K562 treated with DMSO at 1 percent for 4 hours (cell line): Measurements from ENCODE around the gene MEOX1. TPM values are rescaled to one million over a fixed set of nuclear protein-coding genes. Genes with fewer than 3 reads are reported as not detected.

Experiments used
- total RNA-seq: library from RNA; unstranded; fragments of 300-600 nt; gene quantifications from 2 replicates; pipeline ENCODE4 v1.2.3, GENCODE V29; 2022; ENCODE audit not compliant: insufficient read depth

MEOX1 gene
- not detected in 2 replicates for total RNA-seq

DNA sequence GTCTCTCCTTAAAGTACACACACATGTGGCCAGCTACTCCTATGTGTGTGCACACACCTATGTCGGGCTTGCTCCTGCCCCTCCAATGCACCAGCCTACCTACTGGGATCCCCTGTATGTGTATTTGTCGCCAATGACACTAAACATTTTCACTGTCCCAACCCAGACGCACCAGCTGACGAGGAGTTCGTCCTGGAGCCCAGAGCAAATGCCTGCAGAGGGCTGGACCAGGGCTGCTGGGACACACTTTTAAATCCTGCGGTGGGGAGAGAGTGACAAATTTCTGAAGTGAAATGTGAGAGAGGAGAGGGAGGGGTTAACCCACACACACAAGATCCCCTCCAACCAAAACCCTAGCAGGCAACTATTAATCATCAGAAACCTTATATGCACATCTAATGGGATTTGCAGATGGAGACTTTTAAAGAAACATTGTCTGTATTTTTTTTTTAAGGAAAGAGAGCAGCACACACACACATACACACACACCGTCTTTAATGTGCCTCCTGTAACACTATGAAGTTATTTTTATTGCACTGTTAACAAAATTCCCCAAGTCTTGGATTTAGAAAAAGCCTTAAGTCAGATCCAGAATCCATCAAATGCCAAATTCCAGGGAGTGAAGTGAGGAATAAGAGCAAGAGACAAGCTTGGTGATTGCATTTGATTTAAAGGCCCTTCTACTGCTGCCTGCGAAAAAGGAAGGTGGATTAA, at the start of gene MEOX1:
TSS of gene MEOX1 (minus strand) at position 224 of the 714 bp plus-strand sequence. CDS start 388 bp downstream, outside the sequence.

Other genes starting within 250 kb of the MEOX1 start
- gene DHX8, start 177.9 kb downstream of the MEOX1 start, total RNA-seq = 16.8 and 21.8 TPM in 2 replicates
- gene ETV4, start 115.6 kb downstream of the MEOX1 start, total RNA-seq = 42.1 and 44.4 TPM in 2 replicates
- not detected in 2 replicates for gene SOST, start 96.9 kb upstream of the MEOX1 start, total RNA-seq
- gene DUSP3, start 117.1 kb upstream of the MEOX1 start, total RNA-seq = 13.9 and 18.7 TPM in 2 replicates
- not detected in 2 replicates for gene CFAP97D1, start 118.5 kb upstream of the MEOX1 start, total RNA-seq
- 1.5 TPM in 1 of 2 replicates, not detected in the other for gene MPP3, start 171.2 kb upstream of the MEOX1 start, total RNA-seq
- gene CD300LG, start 185.3 kb upstream of the MEOX1 start, total RNA-seq = not detected in 2 replicates
- gene MPP2, start 245.6 kb upstream of the MEOX1 start, total RNA-seq = not detected in 2 replicates